GM23248 (cell line): ENCODE results near the gene NFAT5. TPM values are rescaled to one million over a fixed set of nuclear protein-coding genes. Genes with fewer than 3 reads are reported as not detected.
"Not testable (repeated sequence)": the region's sequence is repeated elsewhere in the genome, so short reads cannot be mapped to it uniquely, and the experiment has no call there.

ENCODE experiments used
- DNase-seq: peaks from one replicate; pipeline ENCODE4 v3.0.0-alpha.2; 2015
- H2AFZ ChIP-seq: fragments of 200-600 bp; sonication (generic); 2 replicates; pipeline ENCODE4 v1.6.1; 2016; ENCODE audit warnings: antibody characterized with exemption
- H3F3A ChIP-seq: fragments of 200-600 bp; sonication (generic); 2 replicates; pipeline ENCODE4 v1.6.1; 2016; ENCODE audit warnings: mild to moderate bottlenecking, antibody characterized with exemption, mixed run types; ENCODE audit not compliant: insufficient read depth
- H3K27ac ChIP-seq: fragments of 200-600 bp; sonication (generic); 2 replicates; pipeline ENCODE4 v1.5.1; 2016; ENCODE audit warnings: mild to moderate bottlenecking
- H3K27me3 ChIP-seq: fragments of 200-600 bp; sonication (generic); replicated peaks from 2 replicates; pipeline ENCODE4 v1.6.1; 2016; ENCODE audit warnings: mild to moderate bottlenecking; ENCODE audit not compliant: insufficient read depth
- H3K36me3 ChIP-seq: fragments of 200-600 bp; sonication (generic); 2 replicates; pipeline ENCODE4 v1.6.1; 2016; ENCODE audit warnings: low read depth, mild to moderate bottlenecking
- H3K4me1 ChIP-seq: fragments of 200-600 bp; sonication (generic); 2 replicates; pipeline ENCODE4 v1.6.1; 2016; ENCODE audit warnings: mild to moderate bottlenecking; ENCODE audit not compliant: insufficient read depth
- H3K4me2 ChIP-seq: fragments of 200-600 bp; sonication (generic); one replicate; pipeline ENCODE4 v1.6.1; 2016; ENCODE audit warnings: mild to moderate bottlenecking; ENCODE audit not compliant: unreplicated experiment
- H3K4me3 ChIP-seq: fragments of 200-600 bp; sonication (generic); 2 replicates; pipeline ENCODE4 v1.5.1; 2016; ENCODE audit warnings: mild to moderate bottlenecking
- H3K79me2 ChIP-seq: fragments of 200-600 bp; sonication (generic); 2 replicates; pipeline ENCODE4 v1.6.1; 2016; ENCODE audit warnings: mild to moderate bottlenecking; ENCODE audit not compliant: insufficient read depth
- H3K9ac ChIP-seq: fragments of 200-600 bp; sonication (generic); 2 replicates; pipeline ENCODE4 v1.6.1; 2016; ENCODE audit warnings: mild to moderate bottlenecking
- H3K9me2 ChIP-seq: fragments of 200-600 bp; sonication (generic); 2 replicates; pipeline ENCODE4 v1.6.1; 2016; ENCODE audit warnings: mixed run types, mild to moderate bottlenecking, moderate library complexity; ENCODE audit not compliant: insufficient read depth
- H3K9me3 ChIP-seq: fragments of 200-600 bp; sonication (generic); one replicate; pipeline ENCODE4 v1.6.1; 2017; ENCODE audit warnings: low read depth
- H4K20me1 ChIP-seq: fragments of 200-600 bp; sonication (generic); 2 replicates; pipeline ENCODE4 v1.6.0; 2016; ENCODE audit not compliant: insufficient read depth
- EZH2 ChIP-seq: fragments of 200-600 bp; sonication (generic); IDR thresholded peaks from 2 replicates; pipeline ENCODE4 v1.6.1; 2018; ENCODE audit warnings: antibody characterized with exemption, mild to moderate bottlenecking; ENCODE audit not compliant: insufficient read depth, poor library complexity, severe bottlenecking
- EZH2phosphoT487 ChIP-seq: fragments of 200-600 bp; sonication (generic); IDR thresholded peaks from 2 replicates; pipeline ENCODE4 v1.6.1; 2018; ENCODE audit warnings: antibody characterized with exemption, moderate library complexity, mild to moderate bottlenecking, low read depth; ENCODE audit not compliant: insufficient read depth
- WGBS, 2 experiments: methylation state at CpG; one replicate each; pipeline ENCODE4 v1.1.6; 2015 to 2017; ENCODE audit warnings: low lambda C conversion rate in 2 of 2, low coverage in 1 of 2; ENCODE audit errors: missing lambda C conversion rate in 2 of 2; 5-methylcytosine and 5-hydroxymethylcytosine counted together
- in situ Hi-C: fragments of 300-500 bp; cut with MboI; formaldehyde crosslinking; loops from 2 replicates; pipeline ENCODE4 v1.15.0; 2020
- polyA plus RNA-seq: library from polyadenylated mRNA; unstranded; fragments of >200 nt; fragmentation: Nextera tagmentation; extraction: Ambion mirVana; gene quantifications from 2 replicates; pipeline ENCODE4 v1.2.1, GENCODE V29; 2016
- total RNA-seq: library from RNA; depleted of rRNA; stranded (reverse); fragments of >200 nt; shearing (Covaris generic); gene quantifications from 2 replicates; pipeline ENCODE4 v1.2.3, GENCODE V29; 2014

Gene NFAT5
- total and polyA plus RNA-seq, 2 experiments from 2014 or later = 8.0 to 9.8 TPM

- WGBS, 2 experiments = 86 to 93% methylated on average over 3 of the region's 3 CpGs
- TF ChIP-seq EZH2phosphoT487 (no peak), EZH2 (no peak)
- H2AFZ ChIP-seq = no peak overlapping the region
- no peaks in the 10 kb centered on the region for H3F3A ChIP-seq
- H3K27me3 ChIP-seq = no peaks in the 10 kb centered on the region
- 0 out of 2 replicates have a peak, but pooled peaks cover 8% of the 10 kb centered on the region for H3K4me1 ChIP-seq
- in situ Hi-C loops = no loop called here
- H3K79me2 ChIP-seq = no peaks in the 10 kb centered on the region
- no peak overlapping the region for H3K4me2 ChIP-seq
- H3K9me3 ChIP-seq = no peaks in the 10 kb centered on the region
- DNase-seq = no peak
- H3K4me3 ChIP-seq = no peak overlapping the region
- H4K20me1 ChIP-seq = no peaks in the 10 kb centered on the region
- no peak overlapping the region for H3K9ac ChIP-seq
- no peaks in the 10 kb centered on the region for H3K36me3 ChIP-seq
- H3K27ac ChIP-seq = no peak overlapping the region
- H3K9me2 ChIP-seq = no peaks in the 10 kb centered on the region
Observed at GRCh38 chr16:69544088-69544487, 21.7 kb upstream of the NFAT5 start.

GRCh38 chr16:69546663-69547062, 19.1 kb upstream of the NFAT5 start:
- H3K79me2 ChIP-seq, in situ Hi-C loops, DNase-seq, H2AFZ ChIP-seq, H3F3A ChIP-seq, H3K4me3 ChIP-seq, H3K9me3 ChIP-seq, H4K20me1 ChIP-seq, H3K36me3 ChIP-seq, H3K27me3 ChIP-seq, H3K4me1 ChIP-seq, H3K27ac ChIP-seq, H3K9ac ChIP-seq, H3K4me2 ChIP-seq, H3K9me2 ChIP-seq: not testable (repeated sequence)
- 76 to 82% methylated on average over 6 of the region's 6 CpGs for WGBS, 2 experiments

GRCh38 chr16:69553332-69553731, 12.4 kb upstream of the NFAT5 start:
- 93 to 96% methylated on average over 4 of the region's 4 CpGs for WGBS, 2 experiments
- DNase-seq = no peak
- TF ChIP-seq EZH2 (no peak), EZH2phosphoT487 (no peak)
- Histone ChIP-seq H3K4me3 (no peak overlapping the region), H3K79me2 (no peaks in the 10 kb centered on the region), H3K27me3 (no peaks in the 10 kb centered on the region), H3K4me2 (no peak overlapping the region), H3K36me3 (no peaks in the 10 kb centered on the region), H3K27ac (no peak overlapping the region), H3K9me2 (no peaks in the 10 kb centered on the region), H3K4me1 (no peaks in the 10 kb centered on the region), H3K9ac (no peak overlapping the region), H2AFZ (no peak overlapping the region), H3F3A (no peaks in the 10 kb centered on the region), H4K20me1 (no peaks in the 10 kb centered on the region), H3K9me3 (no peaks in the 10 kb centered on the region)
- in situ Hi-C loops = no loop called here

- no peak for DNase-seq
- Histone ChIP-seq H3K27ac (no peak overlapping the region), H3K4me1 (no peaks in the 10 kb centered on the region), H3K9ac (no peak overlapping the region), H3K4me3 (no peak overlapping the region), H3K4me2 (no peak overlapping the region), H4K20me1 (no peaks in the 10 kb centered on the region), H3K36me3 (no peaks in the 10 kb centered on the region), H3K79me2 (no peaks in the 10 kb centered on the region), H3K9me3 (no peaks in the 10 kb centered on the region), H3F3A (no peaks in the 10 kb centered on the region), H3K9me2 (no peaks in the 10 kb centered on the region), H3K27me3 (no peaks in the 10 kb centered on the region), H2AFZ (no peak overlapping the region)
- TF ChIP-seq EZH2phosphoT487 = no peak
- TF ChIP-seq EZH2 = no peak
- 94 to 96% methylated on average over 2 of the region's 2 CpGs for WGBS, 2 experiments
- in situ Hi-C loops = no loop called here
Observed at GRCh38 chr16:69554495-69554894, 11.3 kb upstream of the NFAT5 start.

GRCh38 chr16:69555437-69555836, 10.3 kb upstream of the NFAT5 start:
- Histone ChIP-seq H3K4me3 (no peak overlapping the region), H3K9ac (no peak overlapping the region), H3K36me3 (no peaks in the 10 kb centered on the region), H3K27ac (no peak overlapping the region), H3K4me1 (no peaks in the 10 kb centered on the region), H4K20me1 (no peaks in the 10 kb centered on the region), H3K79me2 (no peaks in the 10 kb centered on the region), H3K9me2 (no peaks in the 10 kb centered on the region), H3K9me3 (no peaks in the 10 kb centered on the region), H3F3A (no peaks in the 10 kb centered on the region), H3K4me2 (no peak overlapping the region), H2AFZ (no peak overlapping the region), H3K27me3 (no peaks in the 10 kb centered on the region)
- DNase-seq = no peak
- in situ Hi-C loops = no loop called here
- TF ChIP-seq EZH2 (no peak), EZH2phosphoT487 (no peak)
- WGBS, 2 experiments = 11 to 17% methylated on average over 1 of the region's 1 CpG
